DND-41 (cell line): ENCODE data around the gene EXOSC3.

ENCODE experiments used
- EZH2 ChIP-seq: IDR thresholded peaks from 3 replicates; pipeline ENCODE4 v1.6.1; 2012; ENCODE audit warnings: borderline replicate concordance, low read depth, mild to moderate bottlenecking, moderate library complexity, low read length, inconsistent platforms; ENCODE audit not compliant: severe bottlenecking
- TF ChIP-seq, protein P1 (sequence below): IDR thresholded peaks from 2 replicates; pipeline ENCODE4 v1.5.1; 2012; ENCODE audit warnings: borderline replicate concordance, low read length, moderate library complexity, mild to moderate bottlenecking; ENCODE audit not compliant: poor library complexity, severe bottlenecking; ENCODE audit errors: extremely low read depth

DNA sequence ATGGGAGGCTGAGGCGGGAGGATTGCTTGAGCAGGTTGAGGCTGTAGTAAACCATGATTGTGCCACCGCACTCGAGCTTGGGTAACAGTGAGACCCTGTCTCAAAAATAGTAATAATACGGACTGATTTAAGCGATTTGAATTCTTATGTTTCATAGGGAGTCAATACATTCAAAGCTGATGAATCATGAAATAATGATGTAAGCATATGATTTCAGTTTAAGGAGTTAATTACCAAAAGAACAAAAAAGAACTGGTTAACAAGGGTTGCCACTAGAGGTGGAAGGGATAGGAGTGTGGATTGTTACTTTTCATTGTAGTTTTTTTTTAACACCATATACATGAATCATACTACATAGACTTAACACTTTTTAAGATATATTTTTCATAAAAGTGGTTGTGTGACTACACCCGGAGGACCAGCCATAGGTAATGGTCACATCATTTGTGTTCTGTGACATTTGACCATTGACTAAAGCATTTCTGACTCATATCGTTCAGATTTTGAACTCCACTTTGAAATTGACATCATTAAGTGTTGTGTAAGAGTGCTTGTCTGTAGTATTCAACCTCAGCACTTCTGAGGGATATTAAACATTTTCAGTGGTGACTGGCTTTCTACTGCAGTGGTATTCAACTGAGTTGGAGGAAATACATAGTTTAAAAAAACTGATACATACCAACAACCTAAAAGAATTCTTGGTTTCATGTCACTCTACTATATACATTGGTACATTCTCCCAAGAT is 24.3 kb downstream of the EXOSC3 start:
- TF ChIP-seq, protein P1, sequence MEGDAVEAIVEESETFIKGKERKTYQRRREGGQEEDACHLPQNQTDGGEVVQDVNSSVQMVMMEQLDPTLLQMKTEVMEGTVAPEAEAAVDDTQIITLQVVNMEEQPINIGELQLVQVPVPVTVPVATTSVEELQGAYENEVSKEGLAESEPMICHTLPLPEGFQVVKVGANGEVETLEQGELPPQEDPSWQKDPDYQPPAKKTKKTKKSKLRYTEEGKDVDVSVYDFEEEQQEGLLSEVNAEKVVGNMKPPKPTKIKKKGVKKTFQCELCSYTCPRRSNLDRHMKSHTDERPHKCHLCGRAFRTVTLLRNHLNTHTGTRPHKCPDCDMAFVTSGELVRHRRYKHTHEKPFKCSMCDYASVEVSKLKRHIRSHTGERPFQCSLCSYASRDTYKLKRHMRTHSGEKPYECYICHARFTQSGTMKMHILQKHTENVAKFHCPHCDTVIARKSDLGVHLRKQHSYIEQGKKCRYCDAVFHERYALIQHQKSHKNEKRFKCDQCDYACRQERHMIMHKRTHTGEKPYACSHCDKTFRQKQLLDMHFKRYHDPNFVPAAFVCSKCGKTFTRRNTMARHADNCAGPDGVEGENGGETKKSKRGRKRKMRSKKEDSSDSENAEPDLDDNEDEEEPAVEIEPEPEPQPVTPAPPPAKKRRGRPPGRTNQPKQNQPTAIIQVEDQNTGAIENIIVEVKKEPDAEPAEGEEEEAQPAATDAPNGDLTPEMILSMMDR: no peak
- no peak for TF ChIP-seq EZH2
